ENCODE data around the gene TBC1D2B.

GRCh38 chr15:77998592-77998991 lies 78.9 kb downstream of the TBC1D2B start:
- no peak for TF ChIP-seq GATA3 (IDR thresholded peaks at IDR 0.05; ENCODE audit: low read depth, low read length)
- no peak for TF ChIP-seq GATA2 (IDR thresholded peaks at IDR 0.05; ENCODE audit: low read depth, low read length)
